ENCODE results near the gene BNIP3.

DNA sequence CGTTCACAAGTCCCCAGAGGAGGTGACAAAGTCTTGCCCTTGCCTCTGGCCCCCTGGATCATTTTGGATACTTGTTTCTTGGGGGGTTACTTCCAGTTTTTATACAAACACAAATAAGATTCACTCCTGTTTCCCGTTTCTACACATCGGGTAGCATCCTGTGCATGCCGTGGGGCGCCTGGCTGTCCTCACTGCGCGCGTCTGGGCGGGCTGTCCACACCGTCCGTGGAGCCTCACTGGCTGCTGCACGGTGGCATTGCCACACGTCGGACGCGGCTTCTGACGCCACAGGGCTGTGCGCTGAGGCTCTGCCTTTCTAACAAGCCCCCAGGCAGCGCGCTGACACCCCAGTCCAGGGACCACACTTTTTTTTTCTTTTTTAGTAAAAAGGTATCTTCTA is 18.4 kb downstream of the BNIP3 start:
- TF ChIP-seq, protein P1, sequence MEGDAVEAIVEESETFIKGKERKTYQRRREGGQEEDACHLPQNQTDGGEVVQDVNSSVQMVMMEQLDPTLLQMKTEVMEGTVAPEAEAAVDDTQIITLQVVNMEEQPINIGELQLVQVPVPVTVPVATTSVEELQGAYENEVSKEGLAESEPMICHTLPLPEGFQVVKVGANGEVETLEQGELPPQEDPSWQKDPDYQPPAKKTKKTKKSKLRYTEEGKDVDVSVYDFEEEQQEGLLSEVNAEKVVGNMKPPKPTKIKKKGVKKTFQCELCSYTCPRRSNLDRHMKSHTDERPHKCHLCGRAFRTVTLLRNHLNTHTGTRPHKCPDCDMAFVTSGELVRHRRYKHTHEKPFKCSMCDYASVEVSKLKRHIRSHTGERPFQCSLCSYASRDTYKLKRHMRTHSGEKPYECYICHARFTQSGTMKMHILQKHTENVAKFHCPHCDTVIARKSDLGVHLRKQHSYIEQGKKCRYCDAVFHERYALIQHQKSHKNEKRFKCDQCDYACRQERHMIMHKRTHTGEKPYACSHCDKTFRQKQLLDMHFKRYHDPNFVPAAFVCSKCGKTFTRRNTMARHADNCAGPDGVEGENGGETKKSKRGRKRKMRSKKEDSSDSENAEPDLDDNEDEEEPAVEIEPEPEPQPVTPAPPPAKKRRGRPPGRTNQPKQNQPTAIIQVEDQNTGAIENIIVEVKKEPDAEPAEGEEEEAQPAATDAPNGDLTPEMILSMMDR (IDR thresholded peaks at IDR 0.05 in 4 of 5, conservative IDR thresholded peaks at IDR 0.05 in 1 of 5): no peak
- TF ChIP-seq POLR2A (IDR thresholded peaks at IDR 0.05): no peak
